Hippocampal formation (tissue), 2 donors: ENCODE data around the gene JAZF1.

Experiments used
- DNase-seq, 2 donors: peaks; one replicate each; lab custom pipeline; 2025; lab: John Stamatoyannopoulos, UW

JAZF1 gene

GRCh38 chr7:28191751-28192150, 11.2 kb upstream of the JAZF1 start:
- DNase-seq = no peak

- no peak for DNase-seq
Measured at GRCh38 chr7:28191184-28191583, 10.6 kb upstream of the JAZF1 start.

GRCh38 chr7:28190077-28190710, 9.6 kb upstream of the JAZF1 start:
- no peak for DNase-seq

GRCh38 chr7:28187012-28187411, 6.4 kb upstream of the JAZF1 start:
- DNase-seq = no peak

- DNase-seq = no peak
Measured at GRCh38 chr7:28183627-28184026, 3.0 kb upstream of the JAZF1 start.

GRCh38 chr7:28182071-28182471, 1.5 kb upstream of the JAZF1 start:
- DNase-seq = peak; percentile 12 to 16

GRCh38 chr7:28181416-28181815, 821 bp upstream of the JAZF1 start:
- DNase-seq = no peak

- DNase-seq = no peak
Measured at GRCh38 chr7:28180031-28180363, 598 bp downstream of the JAZF1 start.

GRCh38 chr7:28179120-28180030, 1.2 kb downstream of the JAZF1 start:
- peak; percentile 63 to 67 for DNase-seq

GRCh38 chr7:28178599-28178998, 2.0 kb downstream of the JAZF1 start:
- DNase-seq = peak in 1 of 2 donors; percentile 19

- no peak for DNase-seq
Measured at GRCh38 chr7:28177836-28178235, 2.8 kb downstream of the JAZF1 start.

- DNase-seq = no peak
Measured at GRCh38 chr7:28176645-28177044, 4.0 kb downstream of the JAZF1 start.

- DNase-seq = no peak
Measured at GRCh38 chr7:28176174-28176573, 4.4 kb downstream of the JAZF1 start.

- no peak for DNase-seq
Measured at GRCh38 chr7:28174901-28175661, 5.5 kb downstream of the JAZF1 start.

GRCh38 chr7:28174442-28174841, 6.2 kb downstream of the JAZF1 start:
- no peak for DNase-seq

GRCh38 chr7:28173531-28173930, 7.1 kb downstream of the JAZF1 start:
- no peak for DNase-seq

- no peak for DNase-seq
Measured at GRCh38 chr7:28172958-28173357, 7.6 kb downstream of the JAZF1 start.

GRCh38 chr7:28170701-28171100, 9.9 kb downstream of the JAZF1 start:
- no peak for DNase-seq

GRCh38 chr7:28169230-28169629, 11.4 kb downstream of the JAZF1 start:
- no peak for DNase-seq

GRCh38 chr7:28168393-28169158, 12.0 kb downstream of the JAZF1 start:
- DNase-seq = no peak

- no peak for DNase-seq
Measured at GRCh38 chr7:28166982-28167715, 13.4 kb downstream of the JAZF1 start.
